NCI-H1930 (cell line): ENCODE measurements around the gene GLCE.
"Not testable (repeated sequence)": the region's sequence is repeated elsewhere in the genome, so short reads cannot be mapped to it uniquely, and the experiment has no call there.

Experiments
- DNase-seq, 2 experiments: peaks; one replicate each; lab custom pipeline; 2025; lab: John Stamatoyannopoulos, UW

Gene GLCE

DNA sequence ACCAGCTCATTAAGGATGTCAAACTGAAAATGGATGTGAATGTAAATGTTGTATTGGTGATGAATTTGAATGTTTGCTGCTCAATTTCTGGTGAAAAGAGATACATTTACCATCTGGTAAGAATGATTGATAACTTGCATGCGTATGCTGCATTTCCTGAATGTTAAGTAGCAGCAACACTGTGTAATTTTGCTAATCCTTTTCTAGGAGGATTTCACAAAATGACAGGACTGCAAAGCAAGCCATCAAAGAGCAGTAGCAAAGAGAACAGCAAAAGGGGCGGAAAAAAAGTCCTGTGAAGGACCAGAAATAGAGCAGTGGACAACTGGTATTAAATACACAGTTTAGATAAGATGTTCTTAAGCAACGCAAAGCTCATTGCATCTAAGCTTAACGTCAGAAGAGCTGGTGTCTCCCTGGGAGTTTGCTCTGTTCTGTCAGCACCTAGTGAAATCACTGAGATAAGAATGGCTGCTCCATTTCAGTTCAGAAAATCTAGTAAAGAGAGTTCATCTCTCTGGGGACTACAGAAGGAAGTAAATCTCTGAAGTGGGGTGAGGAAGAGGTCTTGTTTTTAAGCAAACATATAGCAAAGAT is 114.7 kb downstream of the GLCE start:
- DNase-seq, result no peak

DNA sequence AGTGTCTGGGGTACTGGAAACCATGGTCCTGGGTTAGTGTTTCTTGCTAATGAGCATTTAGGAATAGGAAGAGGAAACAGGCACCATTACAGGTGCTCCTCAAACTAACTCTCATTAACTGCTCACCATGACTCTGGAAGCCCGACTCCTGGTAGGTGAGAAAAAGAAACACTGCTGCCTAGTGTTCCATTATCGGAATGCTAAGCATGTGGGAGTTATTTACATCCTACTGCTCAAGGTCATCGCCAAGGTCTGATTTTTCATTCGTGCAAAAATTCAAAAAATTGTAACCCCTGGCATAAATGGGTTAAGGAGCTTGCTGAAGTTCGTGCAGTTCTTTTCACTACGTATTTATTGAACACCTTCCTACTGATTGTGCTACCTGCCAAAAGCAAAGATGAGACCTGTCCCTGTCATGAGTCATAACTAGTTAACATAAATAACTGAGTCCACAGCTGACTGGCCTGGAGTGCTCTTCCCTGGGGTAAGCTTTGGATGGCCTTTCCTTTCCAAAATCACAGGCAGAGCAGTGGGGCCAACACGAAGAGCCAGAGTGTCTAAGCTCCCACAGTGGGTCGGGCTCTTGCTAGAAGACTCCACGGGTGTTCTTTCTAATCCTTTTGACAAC is 115.6 kb downstream of the GLCE start:
- DNase-seq, result no peak

DNA sequence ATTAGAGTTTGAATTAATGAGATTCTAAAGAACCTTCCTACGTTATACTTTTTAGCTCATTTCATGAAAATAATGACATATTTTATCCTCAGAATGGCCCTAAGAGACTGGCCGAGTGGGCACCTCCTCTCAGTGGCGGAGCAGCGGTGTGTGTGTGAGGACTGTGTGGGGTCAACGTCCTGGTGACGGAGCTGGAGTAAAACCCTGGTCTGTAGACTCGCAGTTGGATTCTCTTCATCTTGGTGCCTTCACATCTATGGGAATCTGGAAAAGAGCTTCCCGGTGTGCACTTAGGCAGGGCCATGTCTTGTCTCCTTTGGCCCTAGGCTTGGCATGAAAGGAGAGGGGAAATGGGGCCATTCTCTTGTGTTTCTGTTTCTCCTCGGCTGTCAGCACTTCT is 116.9 kb downstream of the GLCE start:
- no peak for DNase-seq

DNA sequence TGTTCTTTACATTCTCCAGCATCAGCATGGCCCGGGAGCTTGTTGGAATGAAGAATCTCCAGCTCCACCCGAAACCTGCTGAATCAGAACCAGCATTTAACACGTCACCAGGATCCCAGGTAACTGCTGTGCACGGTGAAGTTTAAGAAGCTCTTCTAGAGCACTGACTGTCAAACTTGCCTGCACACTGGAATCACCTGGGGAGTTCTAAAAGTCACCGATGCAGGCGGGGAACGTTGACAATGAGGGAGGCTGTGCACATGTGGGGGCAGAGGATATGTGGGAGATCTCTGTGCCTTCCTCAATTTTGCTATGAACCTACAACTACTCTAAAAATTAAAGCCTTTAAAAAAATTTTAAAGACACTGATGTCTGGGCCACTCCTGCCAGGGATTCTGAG is 119.2 kb downstream of the GLCE start:
- DNase-seq, result no peak

DNA sequence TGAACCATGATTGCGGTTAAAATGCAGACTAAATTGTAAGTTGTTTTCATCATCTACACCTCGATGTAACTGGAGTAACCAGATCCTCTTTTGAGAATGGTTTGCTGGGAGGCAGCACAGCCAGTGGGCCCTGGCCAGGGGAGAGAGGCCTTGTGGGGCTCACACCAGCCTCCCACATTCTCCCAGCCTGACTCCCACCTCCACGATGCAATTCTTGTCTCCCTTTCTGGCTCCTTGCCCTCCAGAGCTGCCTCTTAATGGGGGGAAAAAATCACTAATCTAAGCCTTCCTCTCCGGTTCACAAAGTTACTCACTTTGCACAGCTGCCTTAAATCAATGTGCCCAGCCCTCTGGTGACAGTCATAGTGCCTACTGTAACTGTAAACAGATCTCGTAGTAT is 120.3 kb downstream of the GLCE start:
- no peak for DNase-seq

DNA sequence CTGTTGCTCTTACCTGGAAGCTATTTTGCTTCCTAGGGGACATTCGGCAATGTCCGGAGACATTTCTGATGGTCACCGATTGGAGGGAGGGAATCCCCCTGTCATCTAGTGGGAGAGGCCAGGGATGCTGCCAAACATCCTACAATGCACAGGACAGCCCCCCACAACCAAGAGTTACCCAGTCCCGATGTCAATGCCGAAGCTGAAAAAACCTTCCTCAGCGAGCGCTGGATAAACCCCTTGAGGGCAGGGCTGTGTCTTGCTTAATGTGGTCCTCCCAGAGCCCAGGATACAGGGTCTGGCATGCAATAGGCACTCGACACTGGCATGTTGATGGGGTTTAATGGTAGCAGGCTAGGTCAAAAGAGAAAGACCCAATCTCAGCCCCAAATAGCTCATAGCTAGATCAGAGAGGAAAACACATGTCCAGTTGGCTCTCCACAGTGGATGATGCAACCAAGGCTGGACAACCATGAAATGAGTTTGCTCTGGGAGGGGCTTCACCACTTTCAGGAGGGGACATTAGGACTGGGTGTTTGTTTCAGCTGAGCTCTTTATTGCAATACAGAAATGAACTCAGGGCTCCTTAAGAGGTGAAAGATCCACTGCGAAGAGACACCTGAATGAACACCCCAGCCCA is 121.8 kb downstream of the GLCE start:
- DNase-seq, result no peak

DNA sequence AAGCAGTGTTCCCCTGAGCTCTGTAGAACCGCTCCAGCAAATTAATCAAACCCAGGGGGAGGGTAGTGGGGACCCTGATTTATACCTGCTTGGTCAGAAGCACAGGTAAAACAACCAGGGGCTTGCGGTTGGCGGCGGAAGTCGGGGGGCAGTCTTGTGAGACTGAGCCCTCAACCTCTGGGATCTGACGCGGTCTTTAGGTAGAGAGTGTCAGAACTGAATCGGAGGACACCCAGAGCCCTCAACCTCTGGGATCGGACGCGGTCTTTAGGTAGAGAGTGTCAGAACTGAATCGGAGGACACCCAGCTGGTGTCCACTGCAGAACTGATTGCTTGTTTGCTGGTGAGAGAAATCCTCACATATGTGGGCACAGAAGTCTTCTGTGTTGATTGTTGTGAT is 125.4 kb downstream of the GLCE start:
- DNase-seq, result no peak

DNA sequence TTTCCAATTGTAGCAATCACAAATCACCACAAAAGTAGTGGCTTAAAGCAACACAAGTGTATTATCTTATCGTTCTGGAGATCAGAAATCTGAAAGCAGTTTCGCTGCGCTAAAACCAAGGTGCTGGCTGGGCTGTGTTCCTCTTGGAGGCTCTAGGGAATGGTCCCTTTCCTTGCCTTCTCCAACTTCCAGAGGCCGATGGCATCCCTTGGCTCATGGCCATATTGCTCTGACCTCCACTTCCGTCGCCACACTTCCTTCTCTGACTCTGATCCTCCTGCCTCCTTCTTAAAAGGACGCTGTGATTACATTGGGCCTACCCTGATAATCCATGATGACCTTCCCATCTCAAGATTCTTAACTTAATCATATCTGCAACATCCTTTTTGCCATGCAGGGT is 127.6 kb downstream of the GLCE start:
- no peak for DNase-seq

DNA sequence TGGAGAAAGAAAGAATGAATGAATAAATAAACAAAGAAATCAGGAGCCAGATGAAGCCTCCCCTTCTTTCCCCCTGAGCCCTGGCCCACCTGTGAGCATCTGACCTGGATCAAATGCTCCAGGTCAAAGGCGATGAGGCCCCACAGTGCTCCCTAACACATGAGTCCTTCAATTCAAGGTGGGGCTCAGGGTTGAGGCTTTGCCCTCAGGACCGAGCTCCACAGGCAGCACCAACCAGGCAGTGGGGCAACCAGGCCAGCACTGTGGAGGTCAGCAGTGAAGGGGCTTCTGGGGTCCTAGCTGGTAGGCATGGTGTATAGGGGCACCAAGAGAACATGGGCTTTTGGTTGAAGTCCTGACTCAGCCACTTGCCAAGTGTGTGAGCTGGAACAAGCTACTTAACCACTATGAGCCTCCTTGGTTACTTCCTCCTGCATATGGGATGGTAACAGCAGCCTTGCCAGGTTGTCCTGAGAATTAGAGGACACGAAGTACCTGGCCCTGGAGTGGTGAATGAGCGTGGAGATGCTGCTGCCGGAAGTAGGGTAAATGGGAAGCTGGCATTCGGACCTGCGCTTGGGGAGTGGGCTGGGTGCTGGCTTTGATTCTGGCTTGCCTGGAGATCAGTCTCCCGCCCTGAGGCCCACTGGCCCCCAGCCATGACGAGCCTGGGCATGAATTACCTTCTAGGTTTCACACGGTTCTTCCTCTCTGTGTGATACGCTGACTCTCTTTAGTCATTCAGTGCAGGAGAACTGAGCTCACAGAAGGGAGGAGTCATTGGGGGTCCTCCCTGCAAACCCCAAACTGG is 128.3 kb downstream of the GLCE start:
- no peak for DNase-seq

DNA sequence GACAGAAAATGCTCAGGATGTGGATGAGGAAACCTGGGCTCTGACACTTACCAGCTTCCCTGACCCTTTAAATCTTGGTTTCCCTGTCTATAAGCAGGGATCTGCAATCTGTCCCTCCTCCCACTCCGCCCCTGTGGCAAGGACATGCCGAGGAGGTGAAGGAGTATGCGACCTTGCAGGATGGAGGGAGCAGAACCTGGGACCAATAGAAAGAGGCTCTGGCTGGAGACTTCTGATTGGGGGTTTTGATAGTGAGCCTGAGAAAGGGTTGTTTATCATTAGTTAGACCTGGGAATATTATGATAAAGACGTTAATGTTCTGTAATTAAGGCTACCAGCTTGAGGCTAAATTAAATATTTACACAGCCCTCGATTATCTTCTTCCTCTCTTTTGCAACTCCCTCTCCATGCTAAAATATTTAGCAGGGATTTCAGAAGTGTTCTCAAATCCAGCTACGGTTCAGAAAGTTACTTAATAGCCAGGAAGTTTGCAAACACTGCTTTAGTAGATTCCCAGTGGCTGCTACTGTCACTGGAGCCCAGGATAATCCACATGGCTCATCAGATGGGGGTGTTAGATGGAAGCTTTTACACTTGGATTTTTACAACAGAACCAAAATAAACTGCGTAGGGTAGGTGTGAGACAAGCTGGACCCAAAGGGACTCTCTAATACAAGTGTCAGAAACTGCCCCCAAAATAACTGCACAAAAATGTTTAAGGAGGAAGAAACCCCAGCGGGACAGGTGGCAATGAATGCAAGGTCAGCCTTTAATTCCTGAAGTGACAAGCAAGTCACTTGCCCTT is 129.1 kb downstream of the GLCE start:
- DNase-seq, result no peak

DNA sequence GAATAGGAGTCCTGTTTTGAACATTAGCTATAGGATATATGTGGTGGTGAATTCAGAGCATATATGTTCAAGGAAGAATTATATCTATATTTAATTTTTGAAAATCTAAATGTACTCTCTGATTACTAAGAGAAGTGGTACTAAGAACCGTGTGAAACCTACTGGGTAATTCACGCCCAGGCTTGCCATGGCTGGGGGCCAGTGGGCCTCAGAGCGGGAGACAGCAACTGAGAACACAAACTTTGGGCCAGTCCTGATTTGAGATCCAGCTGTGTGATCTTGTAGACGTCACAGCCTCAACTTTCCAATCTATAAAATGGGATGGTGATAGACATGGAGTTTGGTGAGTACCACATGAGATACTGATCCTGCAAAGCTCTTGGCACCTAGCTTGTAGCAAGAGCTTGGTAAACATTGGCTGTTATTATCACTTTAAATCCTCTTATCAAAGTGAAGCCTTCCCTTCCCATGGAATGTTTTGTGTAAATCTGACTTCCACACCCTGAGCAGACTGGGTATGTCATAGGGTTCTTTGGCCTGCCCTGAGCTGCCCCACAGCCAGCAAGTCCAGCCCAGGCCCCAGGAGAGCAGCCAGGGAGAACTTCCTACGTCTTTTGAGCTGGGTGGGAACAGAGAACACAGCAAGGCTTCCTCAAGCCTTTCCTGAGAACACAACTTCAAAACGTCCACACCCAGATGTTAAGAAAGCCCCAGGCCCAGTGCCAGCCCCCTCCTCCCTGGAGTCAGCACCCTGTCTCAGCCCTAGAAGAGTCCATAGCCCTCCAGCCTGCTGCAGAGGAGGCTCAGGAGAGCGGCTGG is 130.1 kb downstream of the GLCE start:
- DNase-seq, result no peak

DNA sequence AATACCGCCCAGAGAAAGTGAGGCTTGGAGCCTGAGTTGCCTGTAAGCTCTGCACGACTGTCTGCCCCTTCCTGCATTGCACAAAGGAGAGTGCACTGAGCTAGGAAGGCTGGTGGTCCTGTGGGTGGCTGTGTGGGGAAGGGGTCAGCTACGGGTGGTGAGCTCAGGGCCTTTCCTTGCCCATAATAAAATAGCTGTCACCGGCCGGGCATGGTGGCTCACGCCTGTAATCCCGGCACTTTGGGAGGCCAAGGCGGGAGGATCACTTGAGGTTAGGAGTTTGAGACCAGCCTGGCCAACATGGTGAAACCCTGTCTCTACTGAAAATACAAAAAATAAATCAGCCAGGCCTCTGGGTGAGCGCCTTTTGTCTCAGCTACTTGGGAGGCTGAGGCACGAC is 131.2 kb downstream of the GLCE start:
- not testable (repeated sequence) for DNase-seq

DNA sequence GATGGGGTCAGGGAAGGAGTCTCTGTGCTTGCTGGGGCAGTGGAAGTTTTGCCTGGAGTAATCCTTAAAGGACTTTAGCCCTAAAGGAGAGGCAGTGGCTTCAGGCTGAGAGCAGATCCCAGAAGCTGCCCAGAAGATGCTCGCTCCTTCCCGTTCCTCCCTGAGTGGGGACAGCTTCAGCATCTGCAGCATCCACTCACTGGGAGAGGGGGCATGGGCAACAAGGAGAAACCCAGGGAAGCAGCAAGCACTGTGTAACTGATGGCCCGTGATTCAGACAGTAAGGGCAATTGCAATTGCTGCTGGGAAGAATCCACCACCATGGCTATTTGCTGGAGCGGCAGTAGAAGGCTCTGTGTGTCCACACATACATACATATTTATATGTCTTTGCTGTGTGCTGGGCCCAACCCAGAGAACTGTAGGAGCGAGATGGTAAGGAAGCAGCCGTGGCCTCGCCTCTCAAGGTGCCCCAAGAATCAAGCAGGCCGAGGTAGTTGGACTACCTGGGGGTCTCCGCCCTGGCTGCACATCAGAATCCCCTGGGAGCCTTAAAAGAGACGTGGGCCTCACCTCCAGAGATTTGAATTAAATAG is 132.5 kb downstream of the GLCE start:
- no peak for DNase-seq

DNA sequence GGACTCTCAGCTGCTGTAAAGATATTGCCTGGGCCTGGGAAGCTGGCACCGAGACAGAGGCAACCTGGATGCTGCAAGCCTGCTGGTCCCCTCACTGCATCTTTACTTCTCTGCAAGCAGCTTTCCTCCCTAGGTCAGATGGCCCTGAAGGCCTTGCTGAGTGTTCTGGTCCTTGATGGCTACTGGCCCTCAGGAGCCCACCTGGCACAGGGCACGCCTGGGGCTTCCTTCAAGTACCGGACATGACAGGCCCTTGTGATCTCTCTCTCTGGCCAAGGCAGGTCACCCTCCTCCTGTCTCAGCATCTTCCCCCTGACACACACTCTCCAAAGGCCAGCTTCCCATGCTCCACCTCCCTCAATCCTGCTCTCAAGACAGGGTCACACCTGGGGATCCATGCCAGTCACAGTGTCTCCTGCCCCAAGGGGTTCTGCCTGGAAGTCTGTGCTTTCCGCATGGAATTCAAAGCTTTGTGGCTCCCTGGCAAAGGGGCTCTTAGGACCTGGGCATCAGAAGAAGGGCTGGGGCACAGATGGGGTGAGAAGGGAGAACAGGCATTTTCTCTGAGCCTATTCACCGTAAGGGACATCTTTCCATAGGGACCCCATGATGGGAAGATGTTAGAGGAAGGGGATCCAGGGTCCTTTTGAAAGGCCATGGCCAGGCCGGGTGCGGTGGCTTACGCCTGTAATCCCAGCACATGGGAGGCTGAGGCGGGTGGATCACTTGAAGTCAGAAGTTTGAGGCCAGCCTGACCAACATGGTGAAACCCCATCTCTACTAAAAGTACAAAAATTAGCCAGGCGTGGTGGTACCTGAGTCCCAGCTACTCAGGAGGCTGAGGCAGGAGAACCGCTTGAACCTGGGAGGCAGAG is 133.5 kb downstream of the GLCE start:
- no peak for DNase-seq

DNA sequence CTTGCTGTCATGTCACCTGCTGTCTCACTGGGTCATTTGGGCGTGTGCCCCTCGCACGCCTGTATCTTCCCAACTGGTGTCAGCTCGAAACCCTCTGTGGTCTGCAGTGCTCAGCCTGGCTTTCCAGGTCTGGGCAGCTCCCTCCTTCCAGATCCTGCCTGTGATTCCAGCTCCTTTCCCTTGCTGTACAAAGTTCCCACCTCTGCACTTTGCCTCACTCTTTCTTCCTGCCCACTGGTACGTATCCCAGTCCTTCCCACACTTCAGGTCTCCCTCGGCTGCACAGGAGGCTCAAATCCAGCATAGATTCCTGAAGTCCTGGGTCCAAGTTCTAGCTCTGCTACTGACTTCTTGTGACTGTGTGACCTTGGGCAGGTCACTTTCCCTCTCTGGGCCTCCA is 136.2 kb downstream of the GLCE start:
- DNase-seq, result no peak

DNA sequence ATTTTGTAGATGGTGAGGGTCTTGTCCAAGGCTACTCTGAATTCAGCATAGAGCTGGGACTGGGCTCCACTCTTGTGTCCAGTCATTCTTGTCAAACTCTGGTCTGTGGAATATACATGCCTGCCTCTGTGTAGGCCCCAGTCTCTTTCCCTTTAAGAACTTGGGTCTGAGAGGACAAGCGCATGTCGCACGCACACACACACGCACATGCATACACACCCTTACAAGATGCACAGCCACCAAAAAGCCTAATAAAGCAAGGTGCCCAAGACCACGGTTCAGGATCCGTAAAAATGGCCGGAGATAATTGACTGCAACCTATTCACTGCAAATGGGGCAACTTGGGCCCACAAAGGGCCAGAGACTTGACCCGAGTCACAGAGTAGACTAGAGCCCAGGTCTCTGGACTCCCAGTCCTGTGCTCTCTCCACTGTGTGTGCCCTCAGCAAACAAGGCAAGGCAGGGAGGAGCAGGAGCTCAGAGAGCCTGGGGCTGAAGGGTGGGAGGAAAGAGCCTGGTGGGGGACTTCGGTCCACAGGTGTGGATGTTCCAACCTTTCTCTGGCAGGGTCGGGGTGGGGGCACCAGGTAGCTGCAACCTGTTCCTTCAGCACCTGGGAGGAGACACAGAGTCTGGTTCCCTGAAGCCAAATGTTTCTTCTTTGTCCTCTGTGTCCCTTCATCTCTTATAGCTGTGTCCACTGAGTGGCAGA is 137.4 kb downstream of the GLCE start:
- no peak for DNase-seq

DNA sequence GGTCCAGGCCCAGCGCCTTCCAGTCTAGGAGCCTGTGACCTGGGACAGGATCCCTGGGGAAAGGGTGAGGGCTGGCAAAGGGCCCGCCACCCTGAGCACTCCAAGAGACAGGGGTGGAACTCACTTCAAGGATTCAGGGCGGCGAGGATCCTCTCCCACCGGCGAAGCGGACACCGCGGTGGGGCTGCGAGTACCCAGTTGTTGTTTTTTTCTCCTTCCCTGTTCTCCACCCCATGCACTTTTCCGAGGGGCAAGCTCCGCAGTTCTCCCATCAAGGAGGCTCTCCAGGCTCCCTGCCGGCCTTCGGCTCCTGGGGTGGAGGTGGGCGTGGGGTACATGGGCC is 137.9 kb downstream of the GLCE start:
- DNase-seq, result no peak

DNA sequence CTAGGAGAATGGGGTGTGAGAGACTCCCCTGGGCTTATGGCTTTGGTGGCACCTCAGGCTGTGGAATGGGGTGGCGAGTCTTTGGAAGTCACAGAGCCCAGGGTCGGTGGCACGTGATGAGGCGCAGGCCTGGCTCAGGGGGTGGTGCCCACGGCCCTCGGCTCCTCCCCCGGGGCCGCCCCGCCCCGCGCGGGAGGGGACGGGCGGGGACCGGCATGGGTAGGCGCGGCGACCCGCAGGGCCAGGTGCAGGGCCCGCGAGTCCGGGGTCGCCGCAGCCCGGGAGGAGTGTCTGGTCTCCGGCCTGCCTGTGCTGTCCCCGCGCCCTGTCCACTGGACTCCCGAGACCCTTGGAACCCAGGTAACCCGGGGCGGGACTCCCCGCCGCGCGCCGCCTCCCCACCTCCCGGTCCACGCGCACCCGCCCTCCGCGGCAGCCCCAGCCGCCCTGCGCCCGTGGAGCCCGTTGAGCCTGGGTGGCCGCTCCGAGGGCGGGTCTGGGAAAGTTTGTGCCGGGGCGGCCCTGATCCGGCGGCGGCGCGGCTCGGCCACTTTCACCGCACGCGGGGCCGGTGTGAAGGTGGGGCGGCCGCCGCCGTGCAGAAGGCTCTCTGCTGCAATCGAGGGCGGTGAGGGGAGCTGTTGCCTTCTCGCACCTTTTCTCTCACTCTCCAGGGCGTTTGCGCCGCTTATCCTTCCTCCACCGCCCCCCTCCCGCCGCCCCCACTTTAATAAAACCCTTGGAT is 138.4 kb downstream of the GLCE start, which contains the start of gene PAQR5:
PAQR5 (plus strand) TSS at position 216 of the 745 bp plus-strand sequence. CDS start 61,169 bp downstream, outside the sequence.
- peak in 1 of 2 experiments; percentile 7 for DNase-seq
